ENCODE results near the gene COMMD1.

Gene COMMD1

GRCh38 chr2:62180975-62181374 lies 275.5 kb downstream of the COMMD1 start (continued):
- no peak for TF ChIP-seq ZBTB49 (tag by site-specific recombination; IDR thresholded peaks at IDR 0.05; ENCODE audit: low read depth)
- no peak for TF ChIP-seq GFI1B (tag by site-specific recombination; IDR thresholded peaks at IDR 0.05)
- no peak for TF ChIP-seq ZNF146 (tag by site-specific recombination; IDR thresholded peaks at IDR 0.05)
- TF ChIP-seq PATZ1 (tag by site-specific recombination; IDR thresholded peaks at IDR 0.05) = no peak
- TF ChIP-seq ZNF133 (tag by site-specific recombination; IDR thresholded peaks at IDR 0.05) = no peak
- TF ChIP-seq ZNF394 (tag by site-specific recombination; IDR thresholded peaks at IDR 0.05; ENCODE audit: borderline replicate concordance) = no peak
- no peak for TF ChIP-seq ZFP37 (tag by site-specific recombination; IDR thresholded peaks at IDR 0.05)
- no peak for TF ChIP-seq ZSCAN4 (tag by site-specific recombination; IDR thresholded peaks at IDR 0.05)
- no peak for TF ChIP-seq ZNF664 (tag by site-specific recombination; IDR thresholded peaks at IDR 0.05)
- TF ChIP-seq ZBTB7A (tag by site-specific recombination; IDR thresholded peaks at IDR 0.05; ENCODE audit: low read depth) = no peak
- TF ChIP-seq ZEB2 (tag by site-specific recombination; IDR thresholded peaks at IDR 0.05) = no peak
- no peak for TF ChIP-seq CTCF (tag by site-specific recombination; IDR thresholded peaks at IDR 0.05)

- TF ChIP-seq ZNF660 (tag by site-specific recombination; IDR thresholded peaks at IDR 0.05) (no peak), ZSCAN5A (tag by site-specific recombination; IDR thresholded peaks at IDR 0.05) (no peak), MZF1 (tag by site-specific recombination; IDR thresholded peaks at IDR 0.05; ENCODE audit: borderline replicate concordance) (no peak), ZNF585B (tag by site-specific recombination; IDR thresholded peaks at IDR 0.05) (no peak), GFI1B (tag by site-specific recombination; IDR thresholded peaks at IDR 0.05) (no peak), ZNF202 (tag by site-specific recombination; IDR thresholded peaks at IDR 0.05; ENCODE audit: borderline replicate concordance) (no peak), ZNF707 (tag by site-specific recombination; IDR thresholded peaks at IDR 0.05) (no peak), ZNF221 (tag by site-specific recombination; IDR thresholded peaks at IDR 0.05; ENCODE audit: borderline replicate concordance) (no peak), ZNF658 (tag by site-specific recombination; IDR thresholded peaks at IDR 0.05) (no peak), ZNF560 (tag by site-specific recombination; IDR thresholded peaks at IDR 0.05; ENCODE audit: borderline replicate concordance) (no peak), ZNF555 (tag by site-specific recombination; conservative IDR thresholded peaks at IDR 0.05) (no peak)
- Histone ChIP-seq H3K27ac (ENCODE audit: extremely low read depth, low read depth, low read length) (no peak overlapping the region), H3K36me3 (ENCODE audit: control insufficient read depth in 2 of 2, insufficient read depth in 1 of 2, low read length in 2 of 2) (no peaks in the 10 kb centered on the region), H3K4me3 (ENCODE audit: low read depth, low read length) (no peak overlapping the region), H3K4me1 (ENCODE audit: control insufficient read depth, insufficient read depth, low read length) (no peaks in the 10 kb centered on the region), H3K9me3 (ENCODE audit: control insufficient read depth, insufficient read depth, low read depth, low read length) (no peaks in the 10 kb centered on the region)
- CTCF ChIA-PET = interaction anchor here (0.8 kb wide), 1 partner anchor 35 kb away, joined by 3 read pairs; no protein-coding TSS in a partner anchor
- POLR2A ChIA-PET = no interaction called here
These were observed 276.4 kb downstream of the COMMD1 start for GRCh38 chr2:62181843-62182242.
